Measurements from ENCODE around the gene KLC3.
A peak's percentile ranks its signal among the peaks of the same experiment; 100 is the strongest.

The KLC3 gene

DNA sequence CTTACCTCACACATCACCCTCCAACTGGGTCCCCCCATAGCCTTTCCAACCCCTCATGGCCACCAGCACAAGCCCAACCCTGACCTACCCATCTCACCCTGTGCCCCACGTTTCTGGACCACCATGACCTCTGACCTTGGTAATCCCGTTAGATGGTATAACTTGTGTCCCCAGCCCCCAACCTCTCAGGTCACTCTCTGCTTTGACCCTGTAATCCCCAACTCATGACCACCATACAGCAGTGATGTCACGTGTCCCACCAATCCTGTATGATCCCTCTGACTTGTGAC lies 8.5 kb downstream of the KLC3 start:
- no peak overlapping the region for H3K27ac ChIP-seq
- TF ChIP-seq CTCF (IDR thresholded peaks at IDR 0.05) (no peak), ZFX (IDR thresholded peaks at IDR 0.05; ENCODE audit: borderline replicate concordance) (no peak)

- TF ChIP-seq ZFX (IDR thresholded peaks at IDR 0.05; ENCODE audit: borderline replicate concordance), result no peak
- TF ChIP-seq CTCF (IDR thresholded peaks at IDR 0.05), result no peak
- H3K27ac ChIP-seq, result 0 out of 2 replicates have a peak overlapping the region, but pooled peaks have one; percentile 10
Observed at GRCh38 chr19:45349430-45349941, 8.9 kb downstream of the KLC3 start.

DNA sequence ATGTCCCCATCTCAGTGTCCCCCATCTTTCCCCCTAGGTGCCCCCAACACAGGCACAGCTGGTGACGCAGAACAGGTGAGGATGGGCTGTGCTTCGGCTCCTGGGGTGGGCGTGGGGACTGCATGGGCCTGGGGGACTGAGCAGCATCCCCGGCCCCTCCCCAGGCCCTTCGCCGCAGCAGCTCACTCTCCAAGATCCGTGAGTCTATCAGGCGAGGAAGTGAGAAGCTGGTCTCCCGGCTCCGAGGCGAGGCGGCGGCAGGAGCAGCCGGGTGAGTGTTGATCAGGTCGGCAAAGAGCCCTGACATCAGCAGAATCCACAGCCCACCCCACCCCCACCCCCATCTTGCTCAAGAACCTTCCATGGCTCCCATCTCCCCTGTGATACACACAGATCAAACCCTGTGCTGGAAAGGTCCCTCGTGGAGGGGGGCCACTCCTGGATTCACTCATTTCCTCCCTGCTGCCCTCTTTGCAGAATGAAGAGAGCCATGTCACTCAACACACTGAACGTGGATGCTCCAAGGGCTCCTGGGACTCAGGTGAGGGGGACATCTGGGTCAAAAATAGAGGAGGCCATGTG lies 10.0 kb downstream of the KLC3 start:
- no peak for TF ChIP-seq ZFX (IDR thresholded peaks at IDR 0.05; ENCODE audit: borderline replicate concordance)
- no peak for TF ChIP-seq CTCF (IDR thresholded peaks at IDR 0.05)

GRCh38 chr19:45351401-45351952 lies 10.9 kb downstream of the KLC3 start:
- no peak overlapping the region for H3K27ac ChIP-seq
- TF ChIP-seq ZFX (IDR thresholded peaks at IDR 0.05; ENCODE audit: borderline replicate concordance) (no peak), CTCF (IDR thresholded peaks at IDR 0.05) (no peak)

More for the DNA sequence above, 10.0 kb downstream of the KLC3 start:
- H3K27ac ChIP-seq, result no peak overlapping the region

GRCh38 chr19:45352062-45352461 lies 11.5 kb downstream of the KLC3 start:
- no peak for TF ChIP-seq CTCF (IDR thresholded peaks at IDR 0.05)
- no peak for TF ChIP-seq ZFX (IDR thresholded peaks at IDR 0.05; ENCODE audit: borderline replicate concordance)
- H3K27ac ChIP-seq, result no peak overlapping the region

DNA sequence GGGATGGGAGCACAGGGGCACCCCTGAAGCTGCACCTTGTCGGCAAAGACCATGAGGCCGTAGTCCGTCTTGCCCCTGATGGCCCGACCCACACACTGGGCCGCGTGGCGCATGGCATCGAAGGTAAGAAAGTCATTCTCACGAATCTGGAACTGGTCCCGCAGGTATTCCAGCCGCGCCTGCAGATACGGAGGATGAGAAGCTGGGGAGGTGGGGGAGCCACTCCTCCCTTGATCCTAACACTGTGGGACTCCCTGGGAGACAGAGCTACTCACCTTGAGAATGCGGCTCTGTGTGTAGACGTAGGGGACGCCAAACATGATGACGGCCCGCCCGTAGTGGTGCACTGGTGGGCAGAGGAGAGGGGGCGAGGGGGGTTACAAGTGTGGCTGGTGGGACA lies 11.9 kb downstream of the KLC3 start:
- H3K27ac ChIP-seq, result no peak overlapping the region
- no peak for TF ChIP-seq CTCF (IDR thresholded peaks at IDR 0.05)
- TF ChIP-seq ZFX (IDR thresholded peaks at IDR 0.05; ENCODE audit: borderline replicate concordance), result no peak

DNA sequence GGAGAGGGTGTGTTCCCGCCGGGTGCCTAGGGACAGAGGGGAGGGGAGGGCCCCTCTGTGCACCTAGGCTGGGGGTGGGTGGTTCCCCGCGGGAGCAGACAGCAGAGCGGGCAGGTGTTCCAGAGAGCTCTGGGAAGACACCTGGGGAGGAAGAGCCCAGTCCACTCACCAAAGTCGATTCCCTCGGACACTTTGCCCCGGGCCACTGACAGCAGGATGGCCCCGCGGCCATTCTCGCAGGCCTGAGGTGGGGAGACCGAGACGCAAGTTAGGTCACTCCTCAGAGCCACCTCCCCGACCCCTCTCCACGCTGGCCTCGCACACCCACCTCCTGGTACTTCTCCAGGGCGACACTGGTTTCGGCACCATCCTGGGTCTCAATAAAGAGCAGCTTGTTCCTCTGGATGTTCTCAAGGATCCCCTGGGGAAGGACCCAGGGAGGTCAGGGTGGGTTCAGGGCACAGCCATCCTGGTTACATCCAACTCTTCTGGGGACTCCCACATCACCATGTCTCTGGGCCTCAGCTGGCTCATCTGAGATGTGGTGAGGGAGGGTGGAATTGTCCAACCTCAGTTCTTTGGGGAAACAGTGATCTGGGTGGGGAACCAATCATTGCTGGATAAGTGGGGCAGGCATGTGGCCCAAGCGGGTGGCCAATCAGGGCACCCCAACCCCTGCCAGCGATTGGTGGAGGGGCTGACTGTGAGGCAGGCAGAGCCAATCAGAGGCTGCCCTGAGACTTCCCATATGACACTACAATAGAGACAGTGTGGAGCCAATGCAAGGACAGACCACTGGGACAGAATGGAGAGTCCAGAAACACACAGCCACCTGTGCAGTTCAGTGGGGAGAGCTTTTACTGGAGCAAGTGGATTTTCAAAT lies 12.6 kb downstream of the KLC3 start:
- TF ChIP-seq CTCF (IDR thresholded peaks at IDR 0.05), result no peak
- TF ChIP-seq ZFX (IDR thresholded peaks at IDR 0.05; ENCODE audit: borderline replicate concordance), result no peak
- H3K27ac ChIP-seq, result no peak overlapping the region
